Mucosa of stomach (tissue), 1 donor: Measurements from ENCODE around the gene DIMT1.

ENCODE experiments used
- H3K27me3 ChIP-seq: one replicate; pipeline ENCODE4 v1.7.0; 2013; ENCODE audit warnings: mild to moderate bottlenecking, low read length; ENCODE audit not compliant: control insufficient read depth, insufficient read depth
- H3K36me3 ChIP-seq: one replicate; pipeline ENCODE4 v1.7.0; 2013; ENCODE audit warnings: low read length; ENCODE audit not compliant: control insufficient read depth, insufficient read depth
- H3K4me1 ChIP-seq: one replicate; pipeline ENCODE4 v1.7.0; 2013; ENCODE audit warnings: mild to moderate bottlenecking, low read length; ENCODE audit not compliant: control insufficient read depth, insufficient read depth
- H3K4me3 ChIP-seq: one replicate; pipeline ENCODE4 v1.7.0; 2013; ENCODE audit warnings: low read length
- H3K9ac ChIP-seq: one replicate; pipeline ENCODE4 v1.7.0; 2013; ENCODE audit warnings: mild to moderate bottlenecking, low read length, moderate library complexity
- H3K9me3 ChIP-seq: one replicate; pipeline ENCODE4 v1.7.0; 2013; ENCODE audit warnings: mild to moderate bottlenecking, low read length, moderate library complexity; ENCODE audit not compliant: control insufficient read depth
- donor health status: Pancreatic carcinoma.

The DIMT1 gene

GRCh38 chr5:62395210-62395950, 8.3 kb downstream of the DIMT1 start:
- H3K4me3 ChIP-seq, result no peak overlapping the region
- no peaks in the 10 kb centered on the region for H3K27me3 ChIP-seq
- H3K9me3 ChIP-seq, result no peaks in the 10 kb centered on the region
- H3K9ac ChIP-seq, result no peak overlapping the region
- no peaks in the 10 kb centered on the region for H3K4me1 ChIP-seq
- H3K36me3 ChIP-seq, result peaks cover 4% of the 10 kb centered on the region

GRCh38 chr5:62386824-62387223, 16.9 kb downstream of the DIMT1 start:
- Histone ChIP-seq H3K9ac (no peak overlapping the region), H3K4me1 (no peaks in the 10 kb centered on the region), H3K9me3 (no peaks in the 10 kb centered on the region), H3K36me3 (no peaks in the 10 kb centered on the region), H3K4me3 (no peak overlapping the region), H3K27me3 (no peaks in the 10 kb centered on the region)

- no peaks in the 10 kb centered on the region for H3K27me3 ChIP-seq
- no peaks in the 10 kb centered on the region for H3K9me3 ChIP-seq
- no peaks in the 10 kb centered on the region for H3K4me1 ChIP-seq
- no peak overlapping the region for H3K9ac ChIP-seq
- H3K4me3 ChIP-seq, result no peak overlapping the region
- no peaks in the 10 kb centered on the region for H3K36me3 ChIP-seq
Observed at GRCh38 chr5:62385816-62386400, 17.8 kb downstream of the DIMT1 start.

- no peaks in the 10 kb centered on the region for H3K4me1 ChIP-seq
- H3K36me3 ChIP-seq, result no peaks in the 10 kb centered on the region
- H3K27me3 ChIP-seq, result no peaks in the 10 kb centered on the region
- no peak overlapping the region for H3K9ac ChIP-seq
- no peaks in the 10 kb centered on the region for H3K9me3 ChIP-seq
- no peak overlapping the region for H3K4me3 ChIP-seq
Observed at GRCh38 chr5:62385131-62385530, 18.6 kb downstream of the DIMT1 start.

- H3K27me3 ChIP-seq, result no peaks in the 10 kb centered on the region
- H3K9ac ChIP-seq, result no peak overlapping the region
- no peaks in the 10 kb centered on the region for H3K9me3 ChIP-seq
- H3K4me3 ChIP-seq, result no peak overlapping the region
- H3K4me1 ChIP-seq, result peaks cover 5% of the 10 kb centered on the region
- no peaks in the 10 kb centered on the region for H3K36me3 ChIP-seq
Observed at GRCh38 chr5:62376064-62376463, 27.6 kb downstream of the DIMT1 start.

- Histone ChIP-seq H3K9ac (no peak overlapping the region), H3K4me1 (peaks cover 5% of the 10 kb centered on the region), H3K9me3 (no peaks in the 10 kb centered on the region), H3K4me3 (no peak overlapping the region), H3K27me3 (no peaks in the 10 kb centered on the region), H3K36me3 (no peaks in the 10 kb centered on the region)
Observed at GRCh38 chr5:62375627-62376026, 28.1 kb downstream of the DIMT1 start.

GRCh38 chr5:62374090-62374489, 29.6 kb downstream of the DIMT1 start:
- H3K36me3 ChIP-seq, result no peaks in the 10 kb centered on the region
- peaks cover 5% of the 10 kb centered on the region for H3K4me1 ChIP-seq
- H3K9ac ChIP-seq, result no peak overlapping the region
- no peaks in the 10 kb centered on the region for H3K27me3 ChIP-seq
- H3K4me3 ChIP-seq, result no peak overlapping the region
- H3K9me3 ChIP-seq, result no peaks in the 10 kb centered on the region

- Histone ChIP-seq H3K4me3 (no peak overlapping the region), H3K9ac (no peak overlapping the region), H3K27me3 (no peaks in the 10 kb centered on the region), H3K4me1 (peaks cover 5% of the 10 kb centered on the region), H3K9me3 (no peaks in the 10 kb centered on the region), H3K36me3 (no peaks in the 10 kb centered on the region)
Observed at GRCh38 chr5:62373382-62373781, 30.3 kb downstream of the DIMT1 start.

- no peaks in the 10 kb centered on the region for H3K36me3 ChIP-seq
- H3K27me3 ChIP-seq, result no peaks in the 10 kb centered on the region
- H3K9ac ChIP-seq, result no peak overlapping the region
- no peak overlapping the region for H3K4me3 ChIP-seq
- H3K9me3 ChIP-seq, result no peaks in the 10 kb centered on the region
- peaks cover 5% of the 10 kb centered on the region for H3K4me1 ChIP-seq
Observed at GRCh38 chr5:62372600-62372999, 31.1 kb downstream of the DIMT1 start.

- Histone ChIP-seq H3K4me1 (peaks cover 5% of the 10 kb centered on the region), H3K9ac (no peak overlapping the region), H3K27me3 (no peaks in the 10 kb centered on the region), H3K36me3 (no peaks in the 10 kb centered on the region), H3K4me3 (no peak overlapping the region), H3K9me3 (no peaks in the 10 kb centered on the region)
Observed at GRCh38 chr5:62371409-62371808, 32.3 kb downstream of the DIMT1 start.

GRCh38 chr5:62369039-62369438, 34.7 kb downstream of the DIMT1 start:
- no peak overlapping the region for H3K4me3 ChIP-seq
- no peak overlapping the region for H3K9ac ChIP-seq
- no peaks in the 10 kb centered on the region for H3K9me3 ChIP-seq
- H3K36me3 ChIP-seq, result no peaks in the 10 kb centered on the region
- H3K4me1 ChIP-seq, result no peaks in the 10 kb centered on the region
- no peaks in the 10 kb centered on the region for H3K27me3 ChIP-seq

- Histone ChIP-seq H3K4me1 (no peaks in the 10 kb centered on the region), H3K36me3 (no peaks in the 10 kb centered on the region), H3K9me3 (no peaks in the 10 kb centered on the region), H3K9ac (no peak overlapping the region), H3K4me3 (no peak overlapping the region), H3K27me3 (no peaks in the 10 kb centered on the region)
Observed at GRCh38 chr5:62362701-62363100, 41.0 kb downstream of the DIMT1 start.
